Measurements from ENCODE around the gene BCL2L1. TPM values are rescaled to one million over a fixed set of nuclear protein-coding genes. Genes with fewer than 3 reads are reported as not detected.

Gene BCL2L1
- total RNA-seq, 1 experiment from 2014 or later: 226 TPM

GRCh38 chr20:31643522-31643921 lies 79.1 kb downstream of the BCL2L1 start (continued):
- TF ChIP-seq REST (IDR thresholded peaks at IDR 0.05; ENCODE audit: low read depth): no peak
- TF ChIP-seq SRF (IDR thresholded peaks at IDR 0.05; ENCODE audit: low read depth): no peak
- TF ChIP-seq, protein P1, sequence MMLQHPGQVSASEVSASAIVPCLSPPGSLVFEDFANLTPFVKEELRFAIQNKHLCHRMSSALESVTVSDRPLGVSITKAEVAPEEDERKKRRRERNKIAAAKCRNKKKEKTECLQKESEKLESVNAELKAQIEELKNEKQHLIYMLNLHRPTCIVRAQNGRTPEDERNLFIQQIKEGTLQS (IDR thresholded peaks at IDR 0.05): no peak
- no peak for TF ChIP-seq EZH2phosphoT487 (IDR thresholded peaks at IDR 0.05; ENCODE audit: borderline replicate concordance)
- no peak for TF ChIP-seq EGR1 (IDR thresholded peaks at IDR 0.05; ENCODE audit: low read depth)
- no peak for TF ChIP-seq EZH2 (IDR thresholded peaks at IDR 0.05)

GRCh38 chr20:31642837-31643236 lies 79.8 kb downstream of the BCL2L1 start:
- Histone ChIP-seq H3K79me2 (ENCODE audit: insufficient read depth, low read length) (no peaks in the 10 kb centered on the region), H3K9me2 (ENCODE audit: insufficient read depth) (no peaks in the 10 kb centered on the region), H3K9me3 (ENCODE audit: control insufficient read depth in 1 of 2, insufficient read depth in 1 of 2, low read depth in 1 of 2, low read length in 2 of 2) (no peaks in the 10 kb centered on the region), H3K4me3 (replicated peaks in 1 of 2; ENCODE audit: low read depth in 1 of 2, low read length in 2 of 2) (no peak overlapping the region), H3K4me2 (ENCODE audit: low read length) (no peak overlapping the region), H3K27ac (ENCODE audit: low read depth, low read length) (no peak overlapping the region), H2AFZ (ENCODE audit: low read depth, low read length, poor library complexity, severe bottlenecking) (no peak overlapping the region), H3K4me1 (ENCODE audit: control insufficient read depth in 1 of 2, insufficient read depth in 2 of 2, low read length in 2 of 2) (peaks cover 15 to 35% of the 10 kb centered on the region in 2 experiments), H4K20me1 (ENCODE audit: insufficient read depth) (no peaks in the 10 kb centered on the region), H3K9ac (ENCODE audit: low read length) (no peak overlapping the region), H3K27me3 (ENCODE audit: insufficient read depth, low read length) (no peaks in the 10 kb centered on the region), H3K36me3 (ENCODE audit: control insufficient read depth in 1 of 2, insufficient read depth in 2 of 2, low read length in 2 of 2) (no peaks in the 10 kb centered on the region)
- ChIA-PET RAD21 (ENCODE audit: low non-redundant PET in 1 of 2, low total read pairs in 2 of 2, uncharacterized antibody in 2 of 2, unreplicated experiment in 2 of 2) (no interaction called here), CTCF (interaction anchor here (1.1 to 1.4 kb wide), 2 partner anchors 9 to 19 kb away, joined by 3 to 7 read pairs; no protein-coding TSS in a partner anchor), POLR2A (no interaction called here)
- TF ChIP-seq REST (IDR thresholded peaks at IDR 0.05; ENCODE audit: low read depth) (no peak), EZH2phosphoT487 (IDR thresholded peaks at IDR 0.05; ENCODE audit: borderline replicate concordance) (no peak), SRF (IDR thresholded peaks at IDR 0.05; ENCODE audit: low read depth) (no peak), RAD21 (IDR thresholded peaks at IDR 0.05; ENCODE audit: low read depth) (no peak), TCF7L2 (IDR thresholded peaks at IDR 0.05; ENCODE audit: borderline replicate concordance, extremely low read depth, insufficient read depth, insufficient read length) (no peak), EZH2 (IDR thresholded peaks at IDR 0.05) (no peak)
- TF ChIP-seq, protein P1 (IDR thresholded peaks at IDR 0.05): no peak
- no TSS peak for BruUV-seq (replicated peaks)
- intact Hi-C loops (cut with micrococcal nuclease): no loop called here
- ATAC-seq (no peak), DNase-seq (ENCODE audit: low read depth, low spot score) (no peak)

Data from HCT116 (cell line).